ENCODE results near the gene TSPAN9. TPM values are rescaled to one million over a fixed set of nuclear protein-coding genes. Genes with fewer than 3 reads are reported as not detected.

The TSPAN9 gene
- 0.27 TPM for total RNA-seq (2013)
- polyA plus RNA-seq (under 1 TPM; 0.15 to 0.34 (median 0.25) TPM), polyA minus RNA-seq (not detected in 2 replicates), total RNA-seq (0.06 to 1.4 (median 0.31) reads per million in 11 experiments)

GRCh38 chr12:3076730-3077571 is at the start of gene TSPAN9:
TSPAN9 (plus strand) TSS chr12:3077379; CDS start chr12:3201194, 123,815 bp downstream.
- Histone ChIP-seq H3K36me3 (replicated peaks in 1 of 2; ENCODE audit: control insufficient read depth in 1 of 2, insufficient read depth in 2 of 2, low read length in 2 of 2) (no peaks in the 10 kb centered on the region), H2AFZ (ENCODE audit: insufficient read depth, low read depth, low read length, poor library complexity, severe bottlenecking) (peak within 1 kb of the TSS; percentile 88), H3K27ac (ENCODE audit: low read depth in 1 of 2, low read length in 2 of 2) (no peak within 1 kb of the TSS), H3K9ac (ENCODE audit: insufficient read depth, low read length, poor library complexity, severe bottlenecking) (peak within 1 kb of the TSS; percentile 46), H3K4me1 (ENCODE audit: control insufficient read depth in 1 of 2, insufficient read depth in 2 of 2, low read length in 2 of 2) (peaks cover 12 to 15% of the 10 kb centered on the region in 2 donors), H3K9me3 (replicated peaks in 1 of 2; ENCODE audit: control insufficient read depth in 1 of 2, insufficient read depth in 1 of 2, low read length in 2 of 2) (peaks cover 0 to 9% of the 10 kb centered on the region in 2 donors), H3K27me3 (ENCODE audit: control insufficient read depth in 2 of 2, insufficient read depth in 2 of 2, low read length in 2 of 2) (peaks cover 21 to 46% of the 10 kb centered on the region in 2 donors), H3K4me3 (replicated peaks in 1 of 3; ENCODE audit: low read depth in 2 of 3, low read length in 3 of 3) (peak within 1 kb of the TSS; percentile 33 to 80 (median 58)), H3K4me2 (replicated peaks; ENCODE audit: extremely low read depth, low read length, poor library complexity, severe bottlenecking) (peak within 1 kb of the TSS; percentile 92), H4K20me1 (ENCODE audit: insufficient read depth, low read length) (no peaks in the 10 kb centered on the region), H3K79me2 (ENCODE audit: insufficient read depth, low read length) (no peaks in the 10 kb centered on the region)
- peak within 1 kb of the TSS; percentile 77 to 86 for H3K4me3 Mint-ChIP-seq
- DNase-seq, result peak in 2 of 3 donors; percentile 38 to 39
- peaks cover 0 to 8% (median 2%) of the 10 kb centered on the region in 7 donors for H3K9me3 Mint-ChIP-seq
- H3K27me3 Mint-ChIP-seq (ENCODE audit: low read depth in 3 of 3), result peaks cover 35 to 77% (median 63%) of the 10 kb centered on the region in 3 donors
- TF ChIP-seq CTCF (IDR thresholded peaks at IDR 0.05), result no peak
- peaks cover 15% of the 10 kb centered on the region for H3K4me1 Mint-ChIP-seq
- H3K27ac Mint-ChIP-seq, result peak within 1 kb of the TSS in 1 of 7 donors; percentile 47
- intact Hi-C loops (cut with micrococcal nuclease), result no loop called here
- H3K36me3 Mint-ChIP-seq, result peaks cover 0 to 6% of the 10 kb centered on the region in 2 donors
- WGBS (ENCODE audit: insufficient coverage), result under 1% methylated on average over 69 of the region's 95 CpGs

GRCh38 chr12:3028108-3028507 is 49.1 kb upstream of the TSPAN9 start:
- Histone ChIP-seq H3K36me3 (replicated peaks in 1 of 2; ENCODE audit: control insufficient read depth in 1 of 2, insufficient read depth in 2 of 2, low read length in 2 of 2) (no peaks in the 10 kb centered on the region), H3K4me1 (ENCODE audit: control insufficient read depth in 1 of 2, insufficient read depth in 2 of 2, low read length in 2 of 2) (no peaks in the 10 kb centered on the region), H3K27me3 (ENCODE audit: control insufficient read depth in 2 of 2, insufficient read depth in 2 of 2, low read length in 2 of 2) (no peaks in the 10 kb centered on the region), H4K20me1 (ENCODE audit: insufficient read depth, low read length) (no peaks in the 10 kb centered on the region), H3K4me2 (replicated peaks; ENCODE audit: extremely low read depth, low read length, poor library complexity, severe bottlenecking) (no peak overlapping the region), H3K27ac (ENCODE audit: low read depth in 1 of 2, low read length in 2 of 2) (no peak overlapping the region), H3K9ac (ENCODE audit: insufficient read depth, low read length, poor library complexity, severe bottlenecking) (no peak overlapping the region), H2AFZ (ENCODE audit: insufficient read depth, low read depth, low read length, poor library complexity, severe bottlenecking) (no peak overlapping the region), H3K9me3 (replicated peaks in 1 of 2; ENCODE audit: control insufficient read depth in 1 of 2, insufficient read depth in 1 of 2, low read length in 2 of 2) (no peaks in the 10 kb centered on the region), H3K4me3 (replicated peaks in 1 of 3; ENCODE audit: low read depth in 2 of 3, low read length in 3 of 3) (no peak overlapping the region), H3K79me2 (ENCODE audit: insufficient read depth, low read length) (no peaks in the 10 kb centered on the region)
- Mint-ChIP-seq H3K36me3 (no peaks in the 10 kb centered on the region), H3K27me3 (ENCODE audit: low read depth in 3 of 3) (peaks cover 0 to 8% (median 1%) of the 10 kb centered on the region in 3 donors), H3K27ac (no peak overlapping the region), H3K9me3 (no peaks in the 10 kb centered on the region), H3K4me1 (no peaks in the 10 kb centered on the region), H3K4me3 (no peak overlapping the region)
- no peak for TF ChIP-seq CTCF (IDR thresholded peaks at IDR 0.05)
- intact Hi-C loops (cut with micrococcal nuclease), result no loop called here
- DNase-seq, result no peak
- 100% methylated on average over 2 of the region's 7 CpGs for WGBS (ENCODE audit: insufficient coverage)
